Fibroblast of mammary gland (primary cell): ENCODE data around the gene ADAT1.
"Not testable (repeated sequence)": the region's sequence is repeated elsewhere in the genome, so short reads cannot be mapped to it uniquely, and the experiment has no call there.

Experiments
- DNase-seq: peaks from one replicate; pipeline ENCODE4 v3.0.0-alpha.2; 2010; ENCODE audit warnings: low read depth
- H3K4me3 ChIP-seq: 2 replicates; pipeline ENCODE4 v1.5.1; 2011; ENCODE audit warnings: low read depth, mild to moderate bottlenecking, low read length, moderate library complexity; ENCODE audit not compliant: control insufficient read depth
- CTCF ChIP-seq: conservative IDR thresholded peaks from 2 replicates; pipeline ENCODE4 v1.5.1; 2011; ENCODE audit warnings: low read depth, low read length, inconsistent platforms; ENCODE audit not compliant: control insufficient read depth, insufficient read depth

The ADAT1 gene

DNA sequence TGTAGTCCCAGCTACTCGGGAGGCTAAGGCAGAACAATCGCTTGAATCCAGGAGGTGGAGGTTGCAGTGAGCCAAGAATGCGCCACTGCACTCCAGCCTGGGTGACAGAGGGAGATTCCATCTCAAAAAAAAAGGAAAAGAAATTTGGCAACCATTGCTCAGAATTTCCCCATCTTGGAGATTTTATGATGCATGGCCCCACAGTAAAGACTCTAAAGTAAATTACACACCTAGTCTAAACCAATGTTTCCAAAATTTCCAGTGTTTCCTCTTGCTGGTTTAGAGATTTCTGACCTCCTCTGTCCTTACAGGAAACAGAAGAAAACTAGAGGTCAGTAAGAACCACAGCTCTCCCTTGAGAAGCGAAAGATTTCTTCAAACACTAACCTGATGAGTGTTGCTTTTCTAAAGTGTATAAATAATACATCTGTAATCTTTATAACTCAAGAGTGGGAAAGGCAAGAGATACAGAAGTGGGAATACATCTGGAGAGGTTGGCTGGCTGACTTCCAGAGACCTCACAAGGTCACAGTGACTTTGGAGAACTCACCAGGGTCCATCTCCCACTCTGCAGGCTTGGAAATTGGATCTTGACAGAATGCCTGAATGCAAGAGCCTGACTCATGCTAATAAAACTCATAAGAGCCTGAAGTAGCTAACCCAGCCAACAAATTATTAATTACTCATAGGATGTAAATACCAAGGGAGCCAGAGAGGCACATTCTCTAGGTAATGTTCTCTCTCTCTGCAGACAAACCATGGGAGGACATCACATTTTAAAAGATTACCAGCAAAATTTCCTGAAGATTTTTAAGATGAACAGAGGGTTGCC lies 8.8 kb downstream of the ADAT1 start:
- no peak overlapping the region for H3K4me3 ChIP-seq
- peak; percentile 79 for DNase-seq
- no peak for TF ChIP-seq CTCF

GRCh38 chr16:75606507-75606906 lies 16.6 kb downstream of the ADAT1 start:
- TF ChIP-seq CTCF, result no peak
- no peak overlapping the region for H3K4me3 ChIP-seq
- no peak for DNase-seq

DNA sequence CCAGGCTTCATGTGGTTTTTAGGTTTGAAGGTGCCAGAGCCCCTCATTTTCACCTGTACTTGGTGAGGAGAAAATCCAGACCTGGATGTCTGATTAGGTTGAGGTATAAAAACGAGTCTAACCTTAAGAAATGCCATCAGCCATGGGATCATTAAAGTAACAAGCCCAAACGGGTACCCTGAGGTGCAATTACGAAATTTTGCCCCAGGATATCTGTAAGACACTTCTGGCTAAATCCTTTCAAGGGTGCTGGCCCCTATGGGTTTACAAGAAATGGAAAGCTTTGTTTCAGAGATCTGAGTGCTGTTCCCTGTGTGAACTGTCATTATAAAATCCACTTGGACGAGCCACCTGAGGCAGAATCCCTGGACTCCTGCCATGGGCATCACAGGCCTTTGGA lies 19.8 kb downstream of the ADAT1 start:
- TF ChIP-seq CTCF, result no peak
- no peak overlapping the region for H3K4me3 ChIP-seq
- DNase-seq, result no peak

GRCh38 chr16:75599452-75600277 lies 23.4 kb downstream of the ADAT1 start:
- TF ChIP-seq CTCF, result no peak
- H3K4me3 ChIP-seq, result no peak overlapping the region
- DNase-seq, result no peak

GRCh38 chr16:75593825-75594820 lies 29.0 kb downstream of the ADAT1 start:
- TF ChIP-seq CTCF, result no peak
- peak; percentile 85 for DNase-seq

GRCh38 chr16:75593308-75593707 lies 29.8 kb downstream of the ADAT1 start:
- no peak for DNase-seq
- H3K4me3 ChIP-seq, result no peak overlapping the region
- no peak for TF ChIP-seq CTCF

More at GRCh38 chr16:75593825-75594820, 29.0 kb downstream of the ADAT1 start:
- no peak overlapping the region for H3K4me3 ChIP-seq

- DNase-seq, result peak; percentile 40
These were observed 31.2 kb downstream of the ADAT1 start for GRCh38 chr16:75591927-75592326.

More at GRCh38 chr16:75591927-75592326, 31.2 kb downstream of the ADAT1 start:
- H3K4me3 ChIP-seq, result not testable (repeated sequence)
